GM18507 (cell line): ENCODE measurements around the gene RNF182.
A peak's percentile ranks its signal among the peaks of the same experiment; 100 is the strongest.

Experiments
- DNase-seq: peaks from one replicate; pipeline ENCODE4 v3.0.0; 2011; ENCODE audit warnings: low read depth; ENCODE audit not compliant: insufficient read length; ENCODE audit errors: extremely low spot score
- FAIRE-seq: peaks from 2 replicates; lab custom pipeline; 2011; peaks lifted over from hg19 to GRCh38; lab: Jason Lieb, UNC

The RNF182 gene

GRCh38 chr6:14021449-14021848 is 96.7 kb downstream of the RNF182 start:
- FAIRE-seq, result no peak

GRCh38 chr6:14022673-14023072 is 97.9 kb downstream of the RNF182 start:
- DNase-seq (no peak), FAIRE-seq (no peak)

More at GRCh38 chr6:14021449-14021848, 96.7 kb downstream of the RNF182 start:
- DNase-seq, result no peak

GRCh38 chr6:14023855-14024254 is 99.1 kb downstream of the RNF182 start:
- DNase-seq, result no peak
- no peak for FAIRE-seq

GRCh38 chr6:14025160-14025559 is 100.4 kb downstream of the RNF182 start:
- DNase-seq, result no peak

GRCh38 chr6:14026831-14027539 is 102.2 kb downstream of the RNF182 start:
- DNase-seq, result no peak
- FAIRE-seq, result no peak

More at GRCh38 chr6:14025160-14025559, 100.4 kb downstream of the RNF182 start:
- FAIRE-seq, result peak; percentile 31

GRCh38 chr6:14028631-14029030 is 103.9 kb downstream of the RNF182 start:
- no peak for DNase-seq
- no peak for FAIRE-seq

- DNase-seq (no peak), FAIRE-seq (no peak)
Observed at GRCh38 chr6:14029605-14030004, 104.9 kb downstream of the RNF182 start.
